Epithelial cell of alveolus of lung (primary cell): ENCODE results near the gene SEC24D. TPM values are rescaled to one million over a fixed set of nuclear protein-coding genes. Genes with fewer than 3 reads are reported as not detected.

Experiments used
- total RNA-seq: library from RNA; depleted of rRNA; stranded (reverse); fragments of >200 nt; gene quantifications from 2 replicates; pipeline ENCODE4 v1.2.1, GENCODE V29; 2015

Gene SEC24D, protein sequence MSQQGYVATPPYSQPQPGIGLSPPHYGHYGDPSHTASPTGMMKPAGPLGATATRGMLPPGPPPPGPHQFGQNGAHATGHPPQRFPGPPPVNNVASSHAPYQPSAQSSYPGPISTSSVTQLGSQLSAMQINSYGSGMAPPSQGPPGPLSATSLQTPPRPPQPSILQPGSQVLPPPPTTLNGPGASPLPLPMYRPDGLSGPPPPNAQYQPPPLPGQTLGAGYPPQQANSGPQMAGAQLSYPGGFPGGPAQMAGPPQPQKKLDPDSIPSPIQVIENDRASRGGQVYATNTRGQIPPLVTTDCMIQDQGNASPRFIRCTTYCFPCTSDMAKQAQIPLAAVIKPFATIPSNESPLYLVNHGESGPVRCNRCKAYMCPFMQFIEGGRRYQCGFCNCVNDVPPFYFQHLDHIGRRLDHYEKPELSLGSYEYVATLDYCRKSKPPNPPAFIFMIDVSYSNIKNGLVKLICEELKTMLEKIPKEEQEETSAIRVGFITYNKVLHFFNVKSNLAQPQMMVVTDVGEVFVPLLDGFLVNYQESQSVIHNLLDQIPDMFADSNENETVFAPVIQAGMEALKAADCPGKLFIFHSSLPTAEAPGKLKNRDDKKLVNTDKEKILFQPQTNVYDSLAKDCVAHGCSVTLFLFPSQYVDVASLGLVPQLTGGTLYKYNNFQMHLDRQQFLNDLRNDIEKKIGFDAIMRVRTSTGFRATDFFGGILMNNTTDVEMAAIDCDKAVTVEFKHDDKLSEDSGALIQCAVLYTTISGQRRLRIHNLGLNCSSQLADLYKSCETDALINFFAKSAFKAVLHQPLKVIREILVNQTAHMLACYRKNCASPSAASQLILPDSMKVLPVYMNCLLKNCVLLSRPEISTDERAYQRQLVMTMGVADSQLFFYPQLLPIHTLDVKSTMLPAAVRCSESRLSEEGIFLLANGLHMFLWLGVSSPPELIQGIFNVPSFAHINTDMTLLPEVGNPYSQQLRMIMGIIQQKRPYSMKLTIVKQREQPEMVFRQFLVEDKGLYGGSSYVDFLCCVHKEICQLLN
- total RNA-seq, result 54.7 and 114 TPM in 2 replicates

DNA sequence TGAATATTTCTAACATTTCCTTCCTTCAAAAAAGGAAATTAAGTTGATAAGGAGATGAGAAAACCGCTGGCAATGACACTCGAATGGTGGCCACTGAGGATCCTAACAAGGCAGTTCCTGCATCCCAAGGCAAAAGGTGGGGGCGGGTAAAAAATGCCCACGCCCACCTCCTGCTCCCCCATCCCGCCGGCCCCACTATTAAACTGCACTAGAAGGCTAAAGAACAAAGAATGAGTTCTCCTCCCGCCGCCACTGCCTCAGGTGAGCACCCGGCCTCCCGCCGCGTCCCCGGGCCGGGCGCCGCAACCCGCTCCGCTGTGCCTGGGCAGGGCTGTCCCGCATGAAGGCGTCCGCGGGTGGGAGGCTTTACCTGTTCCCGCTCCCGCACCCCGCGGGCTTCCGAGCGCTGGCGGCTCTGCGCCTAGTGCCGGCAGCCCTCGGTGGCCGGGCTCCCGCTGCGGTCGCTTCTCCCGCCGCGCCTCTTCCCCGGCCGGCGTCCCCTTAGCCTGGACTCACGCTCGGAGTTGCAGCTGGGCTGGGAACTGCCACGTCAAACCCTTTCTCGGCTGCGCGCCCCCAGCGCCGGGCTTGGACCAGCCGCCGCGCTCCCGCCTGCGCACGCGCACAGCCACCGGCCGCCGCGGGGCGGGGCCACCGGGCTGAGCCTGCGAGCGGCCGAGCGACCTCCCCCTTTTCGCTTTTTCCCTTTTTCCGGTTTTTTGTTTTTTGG lies at the start of gene SEC24D:
SEC24D (minus strand) TSS at position 556 of the 730 bp plus-strand sequence. CDS start 2,430 bp downstream, outside the sequence.

DNA sequence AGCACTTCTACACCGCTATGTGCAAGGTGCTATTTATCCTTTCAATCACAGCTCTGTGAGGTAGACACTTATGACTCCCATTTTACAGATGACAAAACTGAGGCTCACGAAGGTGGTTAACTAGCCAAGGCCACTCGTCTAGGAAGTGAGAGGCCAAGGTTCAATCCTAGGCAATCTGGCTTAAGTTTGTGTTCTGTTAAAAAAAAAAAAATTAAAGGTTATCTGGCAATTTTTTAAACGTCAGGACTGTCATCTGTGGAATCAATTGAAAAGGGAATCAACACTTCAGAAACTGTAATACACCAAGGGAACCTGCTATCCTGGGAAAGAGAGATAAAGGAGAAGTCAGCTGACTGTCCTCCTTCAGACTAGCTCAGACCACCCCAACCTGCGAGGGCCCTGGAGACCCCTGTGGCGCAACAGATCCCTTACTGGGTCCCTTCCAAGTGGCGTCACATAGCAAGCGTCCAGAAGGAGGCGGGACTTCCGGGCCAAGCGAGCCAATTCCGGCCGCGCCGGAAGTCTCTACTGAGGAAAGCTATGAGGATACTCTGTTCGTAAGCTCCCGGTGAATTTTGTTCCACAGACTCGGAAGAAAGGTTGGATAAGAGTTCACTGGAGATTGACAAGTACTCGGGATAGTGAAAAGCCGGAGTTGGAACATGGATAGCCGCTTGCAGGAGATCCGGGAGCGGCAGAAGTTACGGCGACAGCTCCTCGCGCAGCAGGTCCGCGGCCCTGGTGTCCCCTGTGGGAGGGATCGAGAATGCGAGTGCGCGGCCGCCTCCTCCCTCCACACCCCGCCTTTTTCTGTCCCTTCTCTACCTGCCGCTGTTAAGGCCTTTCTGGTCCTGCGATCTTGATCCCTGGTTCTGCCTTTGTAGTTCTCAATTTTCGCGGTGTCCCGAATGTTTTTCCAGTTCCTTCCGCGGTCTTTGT lies 150.8 kb downstream of the SEC24D start, which contains the start of gene METTL14:
METTL14 (plus strand) TSS at position 520 of the 939 bp plus-strand sequence; CDS start at position 663, 143 bp downstream.

Other genes with a start within 250 kb of the SEC24D start
- gene METTL14, start 150.7 kb downstream of the SEC24D start, total RNA-seq, result 11.0 and 16.2 TPM in 2 replicates
- 1.3 and 3.7 TPM in 2 replicates for gene SYNPO2, start 52.7 kb upstream of the SEC24D start, total RNA-seq